Muscle of leg (tissue), 11 donors: Measurements from ENCODE around the gene PDE2A. TPM values are rescaled to one million over a fixed set of nuclear protein-coding genes. Genes with fewer than 3 reads are reported as not detected.

ENCODE experiments used
- DNase-seq: peaks from one replicate; pipeline ENCODE4 v3.0.0; 2013
- H3K27ac ChIP-seq: one replicate; pipeline ENCODE4 v1.5.1; 2013; ENCODE audit warnings: mild to moderate bottlenecking, low read length, control low read depth
- H3K27me3 ChIP-seq: one replicate; pipeline ENCODE4 v1.6.1; 2013; ENCODE audit warnings: low read length; ENCODE audit not compliant: control insufficient read depth, insufficient read depth
- H3K36me3 ChIP-seq: one replicate; pipeline ENCODE4 v1.6.1; 2013; ENCODE audit warnings: low read length; ENCODE audit not compliant: control insufficient read depth, insufficient read depth
- H3K4me1 ChIP-seq: one replicate; pipeline ENCODE4 v1.6.1; 2013; ENCODE audit warnings: low read length; ENCODE audit not compliant: control insufficient read depth, insufficient read depth
- H3K4me3 ChIP-seq: one replicate; pipeline ENCODE4 v1.5.1; 2013; ENCODE audit warnings: low read length, control low read depth
- H3K9me3 ChIP-seq: replicated peaks from 2 replicates; pipeline ENCODE4 v1.6.1; 2013; ENCODE audit warnings: low read depth, low read length; ENCODE audit not compliant: control insufficient read depth
- WGBS: methylation state at CpG from one replicate; pipeline ENCODE4 v1.1.5; 2013; ENCODE audit warnings: missing lambda C conversion rate; ENCODE audit not compliant: insufficient coverage; 5-methylcytosine and 5-hydroxymethylcytosine counted together
- polyA plus RNA-seq, 8 donors: library from polyadenylated mRNA; unstranded; fragments of 120-200 nt; gene quantifications; one replicate each; pipeline versions ENCODE4 v1.2.1 to v1.2.3, GENCODE V29; 2013; ENCODE audit warnings: inconsistent platforms in 1 of 8, low replicate concordance in 1 of 8; ENCODE audit not compliant: insufficient read length in 8 of 8, insufficient read depth in 1 of 8
- total RNA-seq: library from RNA; stranded (reverse); fragments of 120-200 nt; gene quantifications from one replicate; pipeline ENCODE4 v1.2.4, GENCODE V29; 2013

PDE2A gene
- total and polyA plus RNA-seq, 9 donors: 10.7 to 18.2 (median 14.8) TPM

DNA sequence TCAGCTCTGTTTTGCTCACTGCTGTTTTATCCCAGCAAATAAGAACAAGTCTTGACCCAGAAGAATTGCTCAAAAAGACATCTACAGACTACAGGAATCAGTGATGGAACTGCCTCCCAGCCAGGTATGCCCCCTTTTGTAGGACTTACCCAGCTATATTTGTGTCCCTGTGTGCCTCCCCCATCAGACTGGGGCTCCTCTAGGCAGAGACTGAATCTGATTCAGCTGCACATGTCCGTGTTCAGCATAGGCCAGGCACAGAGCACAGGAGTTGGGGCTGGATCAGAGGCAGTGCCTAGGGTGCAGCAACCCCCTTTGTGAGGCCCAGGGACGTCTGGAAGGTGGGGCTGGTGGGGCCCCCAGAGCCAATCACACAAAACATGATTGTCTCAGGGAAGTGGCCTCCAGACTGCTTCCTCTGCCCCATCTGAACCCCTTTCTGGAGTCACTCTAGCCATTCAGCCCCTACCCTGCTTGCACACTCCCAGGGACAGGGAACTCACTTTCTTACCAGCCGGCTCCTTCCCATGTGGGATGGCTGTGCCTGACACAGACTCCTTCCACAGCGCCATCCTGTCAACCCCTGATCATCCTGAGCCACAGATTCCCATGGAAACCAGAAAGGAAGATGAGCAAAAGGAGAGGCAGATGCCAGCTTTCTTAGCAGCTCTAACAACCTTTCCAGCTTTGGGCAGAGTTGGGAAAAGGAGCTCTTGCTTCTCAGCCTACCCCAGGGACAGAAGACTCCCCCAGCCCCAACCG is 24.8 kb downstream of the PDE2A start:
- H3K4me3 ChIP-seq: no peak overlapping the region
- WGBS: 46% methylated on average over 2 of the region's 5 CpGs
- DNase-seq: no peak

DNA sequence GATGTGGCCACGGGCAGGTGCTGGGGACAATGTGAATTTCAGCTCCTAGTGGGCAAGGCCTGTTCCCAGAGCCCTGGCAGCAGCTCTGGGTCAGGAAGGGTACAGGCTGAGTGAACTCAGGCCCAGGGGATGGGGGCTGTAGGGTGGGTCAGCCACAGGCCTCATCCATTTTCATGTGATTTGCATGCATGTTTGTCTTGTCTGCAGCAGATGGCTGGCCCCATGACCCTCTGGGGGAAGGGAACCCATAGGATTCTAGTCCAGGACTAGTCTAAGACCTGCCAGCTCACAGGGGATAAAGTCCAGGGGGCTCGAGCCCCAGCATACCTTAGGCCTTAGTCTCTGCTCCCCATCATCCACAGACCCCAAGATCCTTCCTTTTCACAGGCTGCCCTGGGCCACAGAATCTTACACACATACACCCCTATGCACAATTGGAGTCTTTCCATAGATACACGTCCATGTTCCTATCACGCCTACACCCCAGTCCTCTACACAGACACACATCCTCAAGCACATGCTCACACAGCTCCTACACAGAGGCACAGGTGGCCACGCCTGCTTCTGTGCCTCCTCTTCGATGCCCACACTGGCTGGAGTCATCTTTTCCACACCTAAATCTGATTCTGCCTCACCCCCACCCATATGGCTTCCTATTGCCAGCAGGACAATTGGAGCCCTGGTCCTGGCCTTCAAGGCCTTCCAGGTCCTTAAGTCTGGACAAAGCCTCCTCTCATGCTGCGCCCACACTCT is 25.7 kb downstream of the PDE2A start:
- Histone ChIP-seq H3K27me3 (peaks cover 2% of the 10 kb centered on the region), H3K27ac (no peak overlapping the region), H3K36me3 (no peaks in the 10 kb centered on the region), H3K9me3 (no peaks in the 10 kb centered on the region), H3K4me1 (peaks cover 15% of the 10 kb centered on the region), H3K4me3 (no peak overlapping the region)
- WGBS: 76% methylated on average over 7 of the region's 7 CpGs
- no peak for DNase-seq

More for the DNA sequence above, 24.8 kb downstream of the PDE2A start:
- peaks cover 2% of the 10 kb centered on the region for H3K27me3 ChIP-seq
- no peaks in the 10 kb centered on the region for H3K9me3 ChIP-seq
- H3K36me3 ChIP-seq: no peaks in the 10 kb centered on the region
- no peak overlapping the region for H3K27ac ChIP-seq
- peaks cover 17% of the 10 kb centered on the region for H3K4me1 ChIP-seq

DNA sequence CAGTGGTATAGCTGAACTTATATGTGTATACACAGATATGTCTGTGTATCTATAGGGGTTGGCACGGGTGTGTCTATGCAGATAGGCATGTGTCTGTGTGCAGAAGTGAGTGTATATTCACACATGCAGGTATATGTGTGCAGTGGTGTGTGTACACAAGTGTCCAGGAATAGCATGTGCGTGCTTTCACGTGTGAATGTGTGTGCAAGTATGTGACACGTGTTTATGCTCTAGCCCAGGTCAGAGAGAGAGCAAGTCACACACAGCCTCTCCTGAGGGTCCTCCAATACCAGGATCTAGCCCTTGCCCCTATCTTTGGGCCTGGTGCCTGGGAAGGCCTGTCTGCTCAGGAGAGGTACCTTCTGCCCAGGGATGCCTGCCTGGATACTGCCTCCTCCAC is 26.3 kb downstream of the PDE2A start:
- no peaks in the 10 kb centered on the region for H3K36me3 ChIP-seq
- no peak overlapping the region for H3K4me3 ChIP-seq
- peaks cover 1% of the 10 kb centered on the region for H3K27me3 ChIP-seq
- no peak for DNase-seq
- 81% methylated on average over 3 of the region's 4 CpGs for WGBS
- H3K9me3 ChIP-seq: no peaks in the 10 kb centered on the region
- H3K27ac ChIP-seq: no peak overlapping the region
- H3K4me1 ChIP-seq: peaks cover 17% of the 10 kb centered on the region

DNA sequence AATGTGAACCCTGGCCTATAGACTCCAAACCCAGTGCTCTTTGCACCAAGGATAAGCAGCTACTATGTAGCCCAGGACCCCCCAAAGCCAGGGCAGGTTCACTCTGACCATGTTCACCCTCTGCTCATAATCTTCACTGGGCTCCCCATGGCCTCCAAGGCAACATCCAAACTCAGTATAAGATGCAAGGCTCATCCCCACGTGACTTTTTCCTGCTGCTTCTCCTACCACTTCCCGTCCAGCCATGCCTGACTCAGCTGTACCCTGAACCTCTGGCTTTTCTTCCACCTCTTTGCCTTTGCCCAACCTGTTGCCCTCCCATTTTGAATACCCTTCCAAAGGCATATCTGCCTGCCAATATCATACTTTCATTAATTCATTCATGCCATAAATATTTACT is 27.8 kb downstream of the PDE2A start:
- no peaks in the 10 kb centered on the region for H3K36me3 ChIP-seq
- no peak for DNase-seq
- H3K27me3 ChIP-seq: peaks cover 6% of the 10 kb centered on the region
- peaks cover 29% of the 10 kb centered on the region for H3K4me1 ChIP-seq
- no peak overlapping the region for H3K4me3 ChIP-seq
- WGBS: 41% methylated on average over 2 of the region's 2 CpGs
- H3K27ac ChIP-seq: no peak overlapping the region
- H3K9me3 ChIP-seq: no peaks in the 10 kb centered on the region

DNA sequence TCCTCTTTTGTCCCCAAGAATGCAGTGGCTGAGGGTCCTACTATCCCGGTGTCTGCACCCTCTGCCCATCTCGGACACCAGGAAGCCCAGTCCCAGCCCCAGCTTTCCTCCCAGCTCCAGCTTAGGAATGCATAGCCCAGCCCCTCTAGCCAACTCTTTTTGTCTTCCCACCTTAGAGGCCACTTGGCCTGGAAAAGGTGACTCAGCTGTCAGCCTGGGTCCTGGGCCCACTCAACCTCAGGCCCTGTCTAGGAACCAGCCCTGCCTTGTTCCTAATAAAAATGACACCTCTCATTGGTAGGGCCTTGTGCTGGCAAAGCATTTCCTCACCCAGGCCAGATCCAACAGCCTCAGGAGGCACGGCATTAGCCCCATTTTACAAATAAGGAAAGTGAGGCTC is 28.2 kb downstream of the PDE2A start:
- no peak overlapping the region for H3K27ac ChIP-seq
- H3K9me3 ChIP-seq: no peaks in the 10 kb centered on the region
- H3K36me3 ChIP-seq: no peaks in the 10 kb centered on the region
- no peak for DNase-seq
- no peak overlapping the region for H3K4me3 ChIP-seq
- 94% methylated on average over 2 of the region's 3 CpGs for WGBS
- peaks cover 28% of the 10 kb centered on the region for H3K4me1 ChIP-seq
- peaks cover 11% of the 10 kb centered on the region for H3K27me3 ChIP-seq

DNA sequence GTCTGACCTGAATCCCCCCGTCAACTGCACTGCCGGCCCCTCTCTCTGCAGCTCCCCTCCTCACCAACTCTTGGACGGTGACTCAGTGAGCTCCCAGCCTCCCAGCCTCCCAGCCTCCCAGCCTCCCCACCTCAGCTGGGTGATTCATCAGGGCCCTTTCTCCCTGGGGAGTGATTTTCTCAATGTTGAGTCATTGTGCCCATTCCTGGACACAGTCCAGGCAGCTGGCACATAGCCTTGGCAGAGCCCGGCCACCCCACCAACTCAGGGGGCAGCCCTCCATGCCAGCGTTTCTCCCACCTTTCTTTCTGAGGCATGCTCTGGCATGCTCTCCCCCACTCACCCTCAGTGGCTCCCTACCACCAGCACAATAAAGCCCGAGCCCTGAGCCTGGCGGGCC is 30.7 kb downstream of the PDE2A start:
- H3K4me1 ChIP-seq: peaks cover 29% of the 10 kb centered on the region
- H3K27ac ChIP-seq: no peak overlapping the region
- no peaks in the 10 kb centered on the region for H3K9me3 ChIP-seq
- 79% methylated on average over 5 of the region's 7 CpGs for WGBS
- peaks cover 35% of the 10 kb centered on the region for H3K27me3 ChIP-seq
- no peak for DNase-seq
- no peak overlapping the region for H3K4me3 ChIP-seq
- no peaks in the 10 kb centered on the region for H3K36me3 ChIP-seq

DNA sequence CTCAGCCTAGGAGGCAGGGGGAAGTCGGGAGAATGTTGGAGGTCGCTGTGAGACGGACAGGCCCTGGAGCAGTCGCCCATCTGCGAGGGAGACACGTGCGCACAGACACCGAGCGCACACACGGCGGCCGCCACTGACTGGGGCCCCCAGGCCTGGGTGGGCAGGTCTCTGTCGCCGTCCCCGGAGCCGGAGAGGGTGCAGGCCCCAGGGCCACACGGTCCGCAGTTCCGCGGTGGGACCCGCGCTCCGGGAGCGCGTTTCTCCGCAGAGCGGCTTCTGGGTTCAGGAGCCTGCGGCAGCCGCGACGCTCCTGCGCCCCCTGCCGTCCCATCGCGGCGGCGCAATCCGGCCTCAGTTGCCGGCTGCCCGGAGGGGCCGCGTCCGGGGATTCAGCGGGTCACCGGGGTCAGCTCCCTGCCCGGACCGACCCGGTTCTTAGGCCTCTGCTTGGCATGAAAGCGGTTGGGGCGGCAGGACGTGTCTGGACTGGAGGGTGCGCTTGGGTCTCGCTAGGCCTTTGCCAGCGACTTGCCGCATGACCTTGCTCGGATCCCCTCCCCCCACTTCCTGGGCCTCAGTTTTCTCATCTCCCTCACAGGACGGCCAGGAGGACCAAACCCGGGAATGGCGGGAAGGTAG is 31.2 kb downstream of the PDE2A start:
- Histone ChIP-seq H3K27ac (no peak overlapping the region), H3K36me3 (no peaks in the 10 kb centered on the region), H3K9me3 (no peaks in the 10 kb centered on the region), H3K27me3 (peaks cover 36% of the 10 kb centered on the region), H3K4me1 (peaks cover 33% of the 10 kb centered on the region), H3K4me3 (peak overlapping the region; percentile 46)
- WGBS: 1% methylated on average over 56 of the region's 59 CpGs
- DNase-seq: peak; percentile 65

DNA sequence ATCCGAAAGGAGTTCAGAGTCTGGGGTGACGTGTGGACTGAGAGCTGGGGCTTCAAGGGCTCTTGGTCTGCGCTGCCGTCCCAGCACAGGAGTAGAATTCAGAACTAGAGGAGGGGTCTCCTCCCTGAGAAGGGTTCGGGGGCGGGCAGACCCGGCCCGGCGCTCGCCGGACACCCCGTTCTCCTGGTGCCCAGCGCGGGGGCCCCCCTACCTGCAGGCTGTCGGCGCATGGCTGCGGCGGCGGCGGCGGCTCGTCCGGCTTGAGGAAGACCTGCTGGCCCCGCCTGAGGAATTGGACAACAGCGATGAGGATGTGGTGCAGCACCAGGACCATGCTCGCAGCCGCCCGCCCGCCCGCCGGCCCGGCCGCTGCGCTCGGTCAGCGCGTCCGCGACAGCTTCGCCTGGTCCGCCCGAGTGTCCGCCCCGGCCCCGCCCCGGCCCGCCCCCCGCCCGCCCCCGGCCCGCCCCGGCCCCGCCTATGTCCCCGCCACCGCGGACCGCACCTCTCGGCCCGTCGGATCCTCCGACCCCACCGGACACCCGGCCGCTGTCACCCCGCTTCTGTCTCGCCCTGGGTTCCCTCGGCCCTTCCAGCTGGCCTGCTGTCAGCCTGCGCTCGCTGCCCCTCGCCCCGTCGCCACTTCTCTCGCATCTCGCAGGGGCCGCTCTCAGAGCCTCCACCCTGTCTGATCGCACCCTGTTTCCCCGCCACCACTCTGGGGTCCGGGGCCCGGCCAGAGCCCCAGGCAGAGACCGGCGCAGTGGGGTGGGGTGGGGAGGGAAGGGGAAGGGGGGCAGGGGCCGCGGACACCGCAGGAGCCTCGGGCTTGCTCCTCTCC is 32.0 kb downstream of the PDE2A start:
- Histone ChIP-seq H3K36me3 (no peaks in the 10 kb centered on the region), H3K4me1 (peaks cover 40% of the 10 kb centered on the region), H3K9me3 (no peaks in the 10 kb centered on the region), H3K4me3 (peak overlapping the region; percentile 46), H3K27ac (no peak overlapping the region), H3K27me3 (peaks cover 36% of the 10 kb centered on the region)
- peak; percentile 41 for DNase-seq
- under 1% methylated on average over 75 of the region's 85 CpGs for WGBS

DNA sequence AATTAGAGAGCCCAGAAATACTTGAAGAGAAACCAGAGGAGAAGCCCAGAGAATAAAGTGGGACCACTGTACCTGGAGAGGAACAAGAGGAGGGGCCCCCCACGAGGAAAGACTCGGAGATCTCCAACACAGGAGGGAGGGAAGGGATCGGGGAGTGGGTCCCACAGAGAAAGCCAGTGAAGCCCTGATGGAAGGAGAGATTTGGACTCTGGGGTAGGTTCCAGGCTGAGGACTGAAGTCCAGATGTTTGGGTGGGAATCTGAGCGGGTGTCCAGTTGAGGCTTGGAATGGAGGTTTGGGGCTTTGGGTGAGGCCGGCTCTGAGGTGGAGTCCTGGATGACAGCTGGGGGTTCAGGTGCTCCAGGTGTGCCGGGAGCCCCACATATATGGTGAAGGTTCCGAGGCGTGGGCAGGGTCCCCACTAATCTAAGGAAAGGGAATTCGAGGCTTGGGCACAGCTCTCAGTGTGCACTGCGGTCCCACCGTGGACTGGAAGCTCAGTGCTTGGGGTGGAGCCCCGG is 32.6 kb downstream of the PDE2A start:
- H3K36me3 ChIP-seq: no peaks in the 10 kb centered on the region
- peaks cover 47% of the 10 kb centered on the region for H3K4me1 ChIP-seq
- peaks cover 36% of the 10 kb centered on the region for H3K27me3 ChIP-seq
- H3K4me3 ChIP-seq: peak overlapping the region; percentile 8
- 36% methylated on average over 11 of the region's 12 CpGs for WGBS
- H3K9me3 ChIP-seq: no peaks in the 10 kb centered on the region
- no peak overlapping the region for H3K27ac ChIP-seq
- DNase-seq: no peak
